ENCODE results near the gene TMEM79. TPM values are rescaled to one million over a fixed set of nuclear protein-coding genes. Genes with fewer than 3 reads are reported as not detected.

The TMEM79 gene
- total RNA-seq, 1 experiment from 2014 or later: 5.5 TPM

GRCh38 chr1:156305215-156305614 lies 21.1 kb downstream of the TMEM79 start:
- no TSS peak for BruUV-seq (replicated peaks)
- POLR2A ChIA-PET: no interaction called here
- Histone ChIP-seq H3K27me3 (ENCODE audit: control insufficient read depth, insufficient read depth, low read length) (no peaks in the 10 kb centered on the region), H3K9me3 (ENCODE audit: control insufficient read depth, insufficient read depth, low read depth, low read length) (no peaks in the 10 kb centered on the region), H3K4me1 (ENCODE audit: control insufficient read depth, insufficient read depth, low read length) (no peaks in the 10 kb centered on the region), H3K4me3 (ENCODE audit: low read depth in 2 of 2, low read length in 2 of 2) (no peak overlapping the region), H3K36me3 (ENCODE audit: control insufficient read depth, insufficient read depth, low read length) (peaks cover 11% of the 10 kb centered on the region), H3K27ac (ENCODE audit: low read length) (no peak overlapping the region)
- DNase-seq (ENCODE audit: low read depth, low spot score): no peak
- in situ Hi-C loops (cut with HindIII; ENCODE audit: low pct_unique_long_range_greater_than_20kb, low sequenced_read_pairs) (no loop called here), intact Hi-C loops (cut with micrococcal nuclease; ENCODE audit: unreplicated experiment) (no loop called here)
- no peak for ATAC-seq
- TF ChIP-seq CTCF (IDR thresholded peaks at IDR 0.05): no peak
- no peak for TF ChIP-seq TCF7L2 (IDR thresholded peaks at IDR 0.05; ENCODE audit: low read depth, low read length)
- TF ChIP-seq SIN3A (IDR thresholded peaks at IDR 0.05; ENCODE audit: borderline replicate concordance, insufficient read depth, low read depth, low read length): no peak
- no peak for TF ChIP-seq REST (IDR thresholded peaks at IDR 0.05; ENCODE audit: insufficient read depth in 1 of 2, low read depth in 2 of 2, low read length in 1 of 2)
- TF ChIP-seq POLR2AphosphoS5 (IDR thresholded peaks at IDR 0.05; ENCODE audit: low read depth, low read length): 0 out of 2 replicates have a peak, but pooled peaks have one; percentile 19
- CTCF ChIA-PET: interaction anchor here (0.6 kb wide), 1 partner anchor 17 kb away, joined by 4 read pairs; no protein-coding TSS in a partner anchor

GRCh38 chr1:156308078-156308477 lies 24.0 kb downstream of the TMEM79 start:
- ATAC-seq (no peak), DNase-seq (ENCODE audit: low read depth, low spot score) (no peak)
- CTCF ChIA-PET: no interaction called here
- no TSS peak for BruUV-seq (replicated peaks)
- Histone ChIP-seq H3K4me3 (ENCODE audit: low read depth in 2 of 2, low read length in 2 of 2) (no peak overlapping the region), H3K36me3 (ENCODE audit: control insufficient read depth, insufficient read depth, low read length) (peaks cover 36% of the 10 kb centered on the region), H3K27me3 (ENCODE audit: control insufficient read depth, insufficient read depth, low read length) (no peaks in the 10 kb centered on the region), H3K27ac (ENCODE audit: low read length) (no peak overlapping the region), H3K9me3 (ENCODE audit: control insufficient read depth, insufficient read depth, low read depth, low read length) (no peaks in the 10 kb centered on the region), H3K4me1 (ENCODE audit: control insufficient read depth, insufficient read depth, low read length) (no peaks in the 10 kb centered on the region)
- in situ Hi-C loops (cut with HindIII; ENCODE audit: low pct_unique_long_range_greater_than_20kb, low sequenced_read_pairs): no loop called here
- TF ChIP-seq TCF7L2 (IDR thresholded peaks at IDR 0.05; ENCODE audit: low read depth, low read length) (no peak), CTCF (IDR thresholded peaks at IDR 0.05) (no peak), SIN3A (IDR thresholded peaks at IDR 0.05; ENCODE audit: borderline replicate concordance, insufficient read depth, low read depth, low read length) (no peak), REST (IDR thresholded peaks at IDR 0.05; ENCODE audit: insufficient read depth in 1 of 2, low read depth in 2 of 2, low read length in 1 of 2) (no peak), POLR2AphosphoS5 (IDR thresholded peaks at IDR 0.05; ENCODE audit: low read depth, low read length) (no peak)
- POLR2A ChIA-PET: no interaction called here
- intact Hi-C loops (cut with micrococcal nuclease; ENCODE audit: unreplicated experiment): no loop called here

Data from Panc1 (cell line).